Ovary (tissue), 9 donors: ENCODE measurements around the gene XYLT1. TPM values are rescaled to one million over a fixed set of nuclear protein-coding genes. Genes with fewer than 3 reads are reported as not detected.

Experiments
- DNase-seq, 5 donors: peaks; one replicate each; pipeline ENCODE4 v3.0.0-alpha.2; 2019 to 2020
- H3K27ac ChIP-seq, 2 donors: fragments of 200-600 bp; one replicate each; pipeline versions ENCODE4 v1.5.1 to v1.8.0; 2019 to 2022
- H3K27me3 ChIP-seq: fragments of 200-600 bp; one replicate; pipeline ENCODE4 v1.8.0; 2022
- H3K36me3 ChIP-seq: fragments of 200-600 bp; sonication (generic); one replicate; pipeline ENCODE4 v1.5.1; 2019
- H3K4me1 ChIP-seq: one replicate; pipeline ENCODE4 v1.8.1; 2013; ENCODE audit warnings: mild to moderate bottlenecking, moderate library complexity; ENCODE audit not compliant: insufficient read depth
- H3K4me3 ChIP-seq: fragments of 200-600 bp; sonication (generic); one replicate; pipeline ENCODE4 v1.5.1; 2017
- H3K9me3 ChIP-seq, 2 donors: fragments of 200-600 bp in 1 of 2; sonication (generic) in 1 of 2; one replicate each; pipeline versions ENCODE4 v1.5.1 to v1.8.1; 2013 to 2019; ENCODE audit warnings: mild to moderate bottlenecking in 1 of 2, moderate library complexity in 1 of 2
- CTCF ChIP-seq, 3 donors: fragments of 450-650 bp in 2 of 3; fragments of 200-600 bp in 1 of 3; IDR thresholded peaks; one replicate each; pipeline versions ENCODE4 v1.5.1 to v1.8.0; 2016 to 2022; ENCODE audit warnings: antibody characterized with exemption in 3 of 3, mild to moderate bottlenecking in 1 of 3
- EP300 ChIP-seq: sonication (generic); formaldehyde crosslinking; IDR thresholded peaks from one replicate; pipeline ENCODE4 v1.6.1; 2017; ENCODE audit warnings: antibody characterized with exemption
- POLR2A ChIP-seq: fragments of 450-650 bp; IDR thresholded peaks from one replicate; pipeline ENCODE4 v1.6.1; 2017; ENCODE audit warnings: antibody characterized with exemption, mild to moderate bottlenecking, moderate library complexity
- WGBS, 3 donors: extraction: QIAGEN DNeasy Blood & Tissue Kit in 1 of 3; methylation state at CpG; one replicate each; pipeline versions ENCODE4 v1.1.5 to v1.1.7; 2013 to 2017; 5-methylcytosine and 5-hydroxymethylcytosine counted together
- intact Hi-C, 4 donors: fragments of 100-400 bp; cut with DNase I; formaldehyde crosslinking; loops; one replicate each; pipeline versions ENCODE4 v1.11.0 to v1.15.1; 2022 to 2023
- polyA plus RNA-seq, 2 donors: library from polyadenylated mRNA; stranded (reverse); fragments of 200-250 nt in 1 of 2; fragments of 350-450 nt in 1 of 2; fragmentation: Illumina TruSeq in 1 of 2; extraction: RNeasy Lipid Tissue Mini Kit (QIAGEN cat#74804) in 1 of 2; gene quantifications; one replicate each; pipeline ENCODE4 v1.2.3, GENCODE V29; 2013 to 2014
- total RNA-seq, 7 donors: library from RNA; depleted of rRNA in 2 of 7; stranded (reverse); fragments of >200 nt in 2 of 7; fragmentation: NEBNext Ultra II Directional in 3 of 7; extraction: Animal tissue kit (Norgen Biotek cat#: 25700) in 3 of 7; gene quantifications; one replicate each; pipeline versions ENCODE4 v1.1.0 to v1.2.4, GENCODE V29; 2016 to 2023
- donor health status: DM: no; HTN: no; CAD: no; lungs with moderate emphysema.
- donor health status: DM: no; HTN: no; CAD: no.
- donor health status: Bipolar disorder and iron deficiency.
- donor health status: DM: yes; HTN: yes; CAD: no.
- donor health status: DM: no; HTN: no; CAD: no.
- donor health status: DM: yes; HTN: yes; CAD: no.

The XYLT1 gene
- total and polyA plus RNA-seq, 9 donors: 3.2 to 38.0 (median 17.3) TPM

- intact Hi-C loops: loop anchor here in 1 of 4 donors (10.0 kb wide), 1 partner anchor 93 kb away; no protein-coding TSS in a partner anchor
- no peak overlapping the region for H3K27ac ChIP-seq
- 96 to 99% (median 98%) methylated on average over 3 of the region's 3 CpGs for whole genome bisulfite sequencing, 3 donors
Measured at GRCh38 chr16:17407321-17407720, 63.4 kb downstream of the XYLT1 start.

GRCh38 chr16:17404941-17405689 lies 65.6 kb downstream of the XYLT1 start:
- no peaks in the 10 kb centered on the region for H3K9me3 ChIP-seq
- H3K36me3 ChIP-seq: no peaks in the 10 kb centered on the region
- H3K4me3 ChIP-seq: no peak overlapping the region
- peaks cover 7% of the 10 kb centered on the region for H3K4me1 ChIP-seq
- intact Hi-C loops: loop anchor here in 1 of 4 donors (10.0 kb wide), 1 partner anchor 90 kb away; no protein-coding TSS in a partner anchor
- 37 to 41% (median 37%) methylated on average over 24 of the region's 24 CpGs for WGBS, 3 donors
- peak overlapping the region; percentile 6 to 83 for H3K27ac ChIP-seq
- TF ChIP-seq EP300 (no peak), CTCF (IDR thresholded peaks at IDR 0.05) (no peak), POLR2A (no peak)
- peak; percentile 74 to 82 (median 76) for DNase-seq
- H3K27me3 ChIP-seq: no peaks in the 10 kb centered on the region

More at GRCh38 chr16:17407321-17407720, 63.4 kb downstream of the XYLT1 start:
- Histone ChIP-seq H3K27me3 (no peaks in the 10 kb centered on the region), H3K4me1 (peaks cover 7% of the 10 kb centered on the region), H3K36me3 (no peaks in the 10 kb centered on the region), H3K9me3 (no peaks in the 10 kb centered on the region), H3K4me3 (no peak overlapping the region)
- DNase-seq: no peak
- TF ChIP-seq POLR2A: no peak
- no peak for TF ChIP-seq EP300
- TF ChIP-seq CTCF (IDR thresholded peaks at IDR 0.05): no peak

GRCh38 chr16:17403859-17404545 lies 66.8 kb downstream of the XYLT1 start:
- no peaks in the 10 kb centered on the region for H3K36me3 ChIP-seq
- H3K9me3 ChIP-seq: no peaks in the 10 kb centered on the region
- no peak overlapping the region for H3K4me3 ChIP-seq
- H3K4me1 ChIP-seq: peaks cover 13% of the 10 kb centered on the region
- intact Hi-C loops: loop anchor here in 1 of 4 donors (10.0 kb wide), 1 partner anchor 89 kb away; no protein-coding TSS in a partner anchor
- DNase-seq: no peak
- WGBS, 3 donors: 91 to 94% (median 92%) methylated on average over 9 of the region's 9 CpGs
- no peaks in the 10 kb centered on the region for H3K27me3 ChIP-seq
- TF ChIP-seq CTCF (IDR thresholded peaks at IDR 0.05) (no peak), EP300 (no peak), POLR2A (no peak)
- H3K27ac ChIP-seq: peak overlapping the region in 1 of 2 donors; percentile 83

- Histone ChIP-seq H3K36me3 (no peaks in the 10 kb centered on the region), H3K27me3 (no peaks in the 10 kb centered on the region), H3K4me3 (no peak overlapping the region), H3K4me1 (peaks cover 14% of the 10 kb centered on the region), H3K9me3 (no peaks in the 10 kb centered on the region), H3K27ac (peak overlapping the region in 1 of 2 donors; percentile 2)
- no peak for DNase-seq
- intact Hi-C loops: loop anchor here in 1 of 4 donors (10.0 kb wide), 1 partner anchor 88 kb away; no protein-coding TSS in a partner anchor
- TF ChIP-seq POLR2A: no peak
- TF ChIP-seq EP300: no peak
- no peak for TF ChIP-seq CTCF (IDR thresholded peaks at IDR 0.05)
- WGBS, 3 donors: 79 to 91% (median 82%) methylated on average over 10 of the region's 10 CpGs
Measured at GRCh38 chr16:17403156-17403809, 67.5 kb downstream of the XYLT1 start.
